NCI-H1105 treated with DMSO at 0.1 percent for 48 hours (cell line): Measurements from ENCODE around the gene NPR2.
A peak's percentile ranks its signal among the peaks of the same experiment; 100 is the strongest.

Experiments used
- DNase-seq: peaks from one replicate; lab custom pipeline; 2025; lab: John Stamatoyannopoulos, UW

The NPR2 gene

GRCh38 chr9:35791297-35791921 is at the start of gene NPR2:
TSS of gene NPR2 (plus strand) at chr9:35791591. CDS start at chr9:35792409, 818 bp downstream.
- no peak for DNase-seq

- no peak for DNase-seq
Measured at GRCh38 chr9:35741740-35742139, 49.7 kb upstream of the NPR2 start.

GRCh38 chr9:35743452-35743851 is 47.9 kb upstream of the NPR2 start:
- DNase-seq, result no peak

GRCh38 chr9:35743880-35744518 is 47.4 kb upstream of the NPR2 start:
- no peak for DNase-seq

GRCh38 chr9:35745569-35745968 is 45.8 kb upstream of the NPR2 start:
- no peak for DNase-seq

GRCh38 chr9:35746583-35746982 is 44.8 kb upstream of the NPR2 start:
- no peak for DNase-seq

- no peak for DNase-seq
Measured at GRCh38 chr9:35748242-35748857, 43.0 kb upstream of the NPR2 start.

GRCh38 chr9:35748858-35749514 is 42.4 kb upstream of the NPR2 start, which contains the start of the genes GBA2 and RGP1:
TSS of gene GBA2 (minus strand) at chr9:35749228. CDS start at chr9:35748704, 524 bp downstream.
TSS of gene RGP1 (plus strand) at chr9:35749287. CDS start at chr9:35749756, 469 bp downstream.
- peak; percentile 59 for DNase-seq

- peak; percentile 12 for DNase-seq
Measured at GRCh38 chr9:35749515-35750255, 41.7 kb upstream of the NPR2 start.

GRCh38 chr9:35750256-35750531 is 41.2 kb upstream of the NPR2 start:
- no peak for DNase-seq

GRCh38 chr9:35753466-35753865 is 37.9 kb upstream of the NPR2 start:
- DNase-seq, result no peak

GRCh38 chr9:35754264-35754663 is 37.1 kb upstream of the NPR2 start, which contains the start of gene MSMP:
TSS of gene MSMP (minus strand) at chr9:35754276. CDS start at chr9:35754129, 147 bp downstream.
- no peak for DNase-seq

GRCh38 chr9:35755071-35755470 is 36.3 kb upstream of the NPR2 start:
- no peak for DNase-seq

GRCh38 chr9:35756275-35757225 is 34.8 kb upstream of the NPR2 start:
- peak; percentile 67 for DNase-seq

- DNase-seq, result peak; percentile 57
Measured at GRCh38 chr9:35757226-35757891, 34.0 kb upstream of the NPR2 start.

GRCh38 chr9:35757892-35758275 is 33.5 kb upstream of the NPR2 start:
- no peak for DNase-seq

GRCh38 chr9:35758475-35759050 is 32.8 kb upstream of the NPR2 start:
- DNase-seq, result no peak

- no peak for DNase-seq
Measured at GRCh38 chr9:35759795-35760194, 31.6 kb upstream of the NPR2 start.

GRCh38 chr9:35760651-35761050 is 30.7 kb upstream of the NPR2 start:
- DNase-seq, result no peak

GRCh38 chr9:35763181-35763580 is 28.2 kb upstream of the NPR2 start:
- DNase-seq, result no peak
